IMR-90 (cell line): ENCODE data around the gene SOBP. TPM values are rescaled to one million over a fixed set of nuclear protein-coding genes. Genes with fewer than 3 reads are reported as not detected.

Experiments used
- ATAC-seq: fragments of 200-7000 bp; cut with Tn5 transposase; 2 replicates; pipeline ENCODE4 v1.9.1; 2020; ENCODE audit warnings: low read depth, mild to moderate bottlenecking, moderate library complexity
- BruUV-seq: library from RNA; stranded (reverse); fragments of 400-500 nt; replicated peaks from 2 replicates; lab custom pipeline; 2021; lab: Mats Ljungman, UMichigan
- CTCF ChIA-PET: fragments of 300-600 bp; formaldehyde crosslinking; extraction: SDS; loops from one replicate; lab custom pipeline; 2021; ENCODE audit warnings: antibody characterized with exemption; lab: Yijun Ruan, JAX
- POLR2A ChIA-PET: fragments of 300-600 bp; sonication (Branson Sonifier 250); formaldehyde crosslinking; loops from one replicate; lab custom pipeline; 2022; ENCODE audit warnings: antibody characterized with exemption; ENCODE audit not compliant: unreplicated experiment; lab: Charles Lee
- DNase-seq: peaks from one replicate; pipeline ENCODE4 v3.0.0; 2013
- H2AFZ ChIP-seq: replicated peaks from 2 replicates; pipeline ENCODE3; 2013; ENCODE audit warnings: low read length, mild to moderate bottlenecking; ENCODE audit not compliant: poor library complexity
- H2AK5ac ChIP-seq: 2 replicates; pipeline ENCODE4 v1.6.1; 2013; ENCODE audit warnings: low read depth, low read length, inconsistent platforms
- H2AK9ac ChIP-seq: replicated peaks from 2 replicates; pipeline ENCODE3; 2013; ENCODE audit warnings: mild to moderate bottlenecking, low read depth, low read length, moderate library complexity; ENCODE audit not compliant: poor library complexity
- H2BK120ac ChIP-seq: 2 replicates; pipeline ENCODE4 v1.6.1; 2013; ENCODE audit warnings: low read depth, low read length, inconsistent platforms
- H2BK15ac ChIP-seq: 3 replicates; pipeline ENCODE4 v1.6.1; 2013; ENCODE audit warnings: low read depth, low read length, inconsistent platforms
- H2BK20ac ChIP-seq: 2 replicates; pipeline ENCODE4 v1.6.1; 2013; ENCODE audit warnings: low read depth, mild to moderate bottlenecking, inconsistent platforms, low read length, moderate library complexity
- H2BK5ac ChIP-seq: 2 replicates; pipeline ENCODE4 v1.6.1; 2013; ENCODE audit warnings: mild to moderate bottlenecking, low read depth, low read length, inconsistent platforms; ENCODE audit not compliant: poor library complexity, severe bottlenecking
- H3K14ac ChIP-seq: replicated peaks from 2 replicates; pipeline ENCODE4 v1.6.1; 2013; ENCODE audit warnings: low read depth, low read length, inconsistent platforms
- H3K18ac ChIP-seq: 2 replicates; pipeline ENCODE4 v1.6.1; 2013; ENCODE audit warnings: low read depth, low read length, control low read depth
- H3K23ac ChIP-seq: 2 replicates; pipeline ENCODE4 v1.6.1; 2013; ENCODE audit warnings: low read depth, low read length, inconsistent platforms
- H3K27ac ChIP-seq: 2 replicates; pipeline ENCODE4 v1.5.1; 2013; ENCODE audit warnings: mild to moderate bottlenecking, control low read depth, low read length; ENCODE audit not compliant: insufficient read depth
- H3K27me3 ChIP-seq: 2 replicates; pipeline ENCODE4 v1.6.1; 2013; ENCODE audit warnings: low read length; ENCODE audit not compliant: control insufficient read depth, insufficient read depth
- H3K36me3 ChIP-seq: 2 replicates; pipeline ENCODE4 v1.6.1; 2013; ENCODE audit warnings: low read length, mixed read lengths; ENCODE audit not compliant: control insufficient read depth, insufficient read depth
- H3K4ac ChIP-seq: 2 replicates; pipeline ENCODE4 v1.6.1; 2013; ENCODE audit warnings: low read depth, low read length, inconsistent platforms
- H3K4me1 ChIP-seq: 2 replicates; pipeline ENCODE4 v1.6.1; 2013; ENCODE audit warnings: low read length, mixed read lengths; ENCODE audit not compliant: control insufficient read depth, insufficient read depth
- H3K4me2 ChIP-seq: 2 replicates; pipeline ENCODE4 v1.6.1; 2013; ENCODE audit warnings: low read depth, mild to moderate bottlenecking, control low read depth, low read length, moderate library complexity
- H3K4me3 ChIP-seq: 2 replicates; pipeline ENCODE4 v1.5.1; 2013; ENCODE audit warnings: low read depth, mild to moderate bottlenecking, control low read depth, low read length, moderate library complexity; ENCODE audit not compliant: insufficient read depth
- H3K56ac ChIP-seq: 2 replicates; pipeline ENCODE4 v1.6.1; 2013; ENCODE audit warnings: low read length, inconsistent platforms; ENCODE audit not compliant: insufficient read depth; ENCODE audit errors: extremely low read depth
- H3K79me1 ChIP-seq, 2 experiments: 2 replicates each; pipeline ENCODE4 v1.6.1; 2013; ENCODE audit warnings: low read length in 2 of 2, inconsistent platforms in 1 of 2, low read depth in 1 of 2
- H3K9ac ChIP-seq: 2 replicates; pipeline ENCODE4 v1.6.1; 2013; ENCODE audit warnings: low read depth, low read length, control low read depth
- H3K9me1 ChIP-seq: 2 replicates; pipeline ENCODE4 v1.6.1; 2013; ENCODE audit warnings: low read length, inconsistent platforms; ENCODE audit not compliant: insufficient read depth
- H3K9me3 ChIP-seq: 2 replicates; pipeline ENCODE4 v1.6.1; 2013; ENCODE audit warnings: low read length; ENCODE audit not compliant: control insufficient read depth, insufficient read depth
- H4K20me1 ChIP-seq: 2 replicates; pipeline ENCODE4 v1.6.1; 2013; ENCODE audit warnings: low read length, inconsistent platforms; ENCODE audit not compliant: insufficient read depth
- H4K5ac ChIP-seq: 2 replicates; pipeline ENCODE4 v1.6.1; 2013; ENCODE audit warnings: mild to moderate bottlenecking, low read depth, low read length, control low read depth
- H4K8ac ChIP-seq, 2 experiments: 2 replicates each; pipeline ENCODE4 v1.6.1; 2013; ENCODE audit warnings: low read depth in 2 of 2, low read length in 2 of 2, control low read depth in 1 of 2, inconsistent platforms in 1 of 2
- H4K91ac ChIP-seq: 2 replicates; pipeline ENCODE4 v1.6.1; 2013; ENCODE audit warnings: low read depth, low read length, inconsistent platforms; ENCODE audit not compliant: insufficient read depth
- CHD1 ChIP-seq: IDR thresholded peaks from 2 replicates; pipeline ENCODE4 v1.6.1; 2012; ENCODE audit warnings: low read depth, low read length, improper control_type of control experiment
- MAZ ChIP-seq: IDR thresholded peaks from 2 replicates; pipeline ENCODE4 v1.6.1; 2012; ENCODE audit warnings: low read depth, mild to moderate bottlenecking, low read length, improper control_type of control experiment, moderate library complexity, borderline replicate concordance
- POLR2A ChIP-seq: IDR thresholded peaks from 2 replicates; pipeline ENCODE4 v1.6.1; 2012; ENCODE audit warnings: mild to moderate bottlenecking, low read depth, low read length
- RAD21 ChIP-seq: IDR thresholded peaks from 2 replicates; pipeline ENCODE4 v1.6.1; 2012; ENCODE audit warnings: low read length, improper control_type of control experiment
- RCOR1 ChIP-seq: IDR thresholded peaks from 2 replicates; pipeline ENCODE4 v1.6.1; 2012; ENCODE audit warnings: mild to moderate bottlenecking, low read length, improper control_type of control experiment; ENCODE audit not compliant: insufficient replicate concordance
- SMC3 ChIP-seq: fragments of 150-350 bp; IDR thresholded peaks from 2 replicates; pipeline ENCODE4 v1.6.1; 2016; ENCODE audit warnings: low read depth, mild to moderate bottlenecking, antibody characterized with exemption, low read length, moderate library complexity
- WGBS, 2 experiments: methylation state at CpG; one replicate each; pipeline versions ENCODE4 v1.1.5 to v1.1.7; 2013; ENCODE audit warnings: missing lambda C conversion rate in 2 of 2; ENCODE audit not compliant: insufficient read length in 1 of 2; ENCODE audit errors: extremely low coverage in 2 of 2; 5-methylcytosine and 5-hydroxymethylcytosine counted together
- dilution Hi-C: fragments of 300-500 bp; cut with HindIII; formaldehyde crosslinking; loops from one replicate; pipeline ENCODE4 v1.14.3; 2018; ENCODE audit warnings: low sequenced_read_pairs; ENCODE audit not compliant: unreplicated experiment
- in situ Hi-C: fragments of 300-500 bp; cut with MboI; formaldehyde crosslinking; loops from 3 replicates; pipeline ENCODE4 v1.14.3; 2019; ENCODE audit warnings: low sequenced_read_pairs, inconsistent platforms, mixed read lengths
- intact Hi-C: fragments of 100-400 bp; cut with micrococcal nuclease; formaldehyde crosslinking; loops from 2 replicates; pipeline ENCODE4 v1.10.0; 2022
- polyA plus RNA-seq, 3 experiments: library from polyadenylated mRNA; depleted of rRNA; stranded (reverse); fragments of >200 nt; gene quantifications; 2 replicates each; pipeline ENCODE4 v1.2.3, GENCODE V29; 2012; ENCODE audit warnings: low replicate concordance in 1 of 3
- total RNA-seq: library from RNA; depleted of rRNA; stranded (reverse); fragments of >200 nt; gene quantifications from 2 replicates; pipeline ENCODE4 v1.2.3, GENCODE V29; 2012

SOBP gene
- total and polyA plus RNA-seq, 2 of the 4 experiments (the other 2 are of a cell fraction), result 0.60 to 0.72 TPM

- no peak overlapping the region for H3K27ac ChIP-seq
- H3K14ac ChIP-seq, result no peak overlapping the region
- no peak for ATAC-seq
- H2AK5ac ChIP-seq, result no peak overlapping the region
- no peak for DNase-seq
- no peaks in the 10 kb centered on the region for H3K9me3 ChIP-seq
- no peak overlapping the region for H3K18ac ChIP-seq
- CTCF ChIA-PET, result no interaction called here
- no peak overlapping the region for H3K4ac ChIP-seq
- no CpG with 5 or more reads among the region's 1 CpG for WGBS, 2 experiments
- H2BK120ac ChIP-seq, result no peak overlapping the region
- no peaks in the 10 kb centered on the region for H4K20me1 ChIP-seq
- H3K79me1 ChIP-seq, result no peaks in the 10 kb centered on the region
- intact Hi-C loops, result no loop called here
- no peak overlapping the region for H4K91ac ChIP-seq
- no peaks in the 10 kb centered on the region for H3K9me1 ChIP-seq
- BruUV-seq, result no TSS peak
- peaks cover 2% of the 10 kb centered on the region for H3K27me3 ChIP-seq
- H4K5ac ChIP-seq, result no peak overlapping the region
- no peak overlapping the region for H2BK5ac ChIP-seq
- dilution Hi-C loops, result no loop called here
- H3K4me3 ChIP-seq, result no peak overlapping the region
- no peak for TF ChIP-seq CHD1
- TF ChIP-seq SMC3, result no peak
- no peak for TF ChIP-seq MAZ
- TF ChIP-seq POLR2A, result no peak
- TF ChIP-seq RCOR1, result no peak
- no peak for TF ChIP-seq RAD21
- no peak overlapping the region for H2AFZ ChIP-seq
- H2BK20ac ChIP-seq, result no peak overlapping the region
- H3K36me3 ChIP-seq, result no peaks in the 10 kb centered on the region
- no peak overlapping the region for H3K9ac ChIP-seq
- H2BK15ac ChIP-seq, result no peak overlapping the region
- H2AK9ac ChIP-seq, result no peak overlapping the region
- H3K4me2 ChIP-seq, result no peak overlapping the region
- no peak overlapping the region for H3K56ac ChIP-seq
- no peak overlapping the region for H4K8ac ChIP-seq
- H3K4me1 ChIP-seq, result no peaks in the 10 kb centered on the region
- POLR2A ChIA-PET, result no interaction called here
- in situ Hi-C loops, result no loop called here
- no peak overlapping the region for H3K23ac ChIP-seq
Measured at GRCh38 chr6:107470364-107470763, 19.6 kb upstream of the SOBP start.
